Panc1 (cell line): ENCODE results near the gene COX17. TPM values are rescaled to one million over a fixed set of nuclear protein-coding genes. Genes with fewer than 3 reads are reported as not detected.

Experiments used
- ATAC-seq: fragments of 200-7000 bp; cut with Tn5 transposase; 2 replicates; pipeline ENCODE4 v1.9.1; 2020; ENCODE audit warnings: mild to moderate bottlenecking, moderate library complexity
- BruUV-seq: library from RNA; stranded (reverse); fragments of 400-500 nt; replicated peaks from 2 replicates; lab custom pipeline; 2021; lab: Mats Ljungman, UMichigan
- CTCF ChIA-PET: fragments of 300-600 bp; sonication (Branson Sonifier 250); formaldehyde crosslinking; loops from one replicate; lab custom pipeline; 2022; ENCODE audit warnings: antibody characterized with exemption; lab: Charles Lee
- POLR2A ChIA-PET: fragments of 300-600 bp; sonication (Branson Sonifier 250); formaldehyde crosslinking; loops from one replicate; lab custom pipeline; 2022; ENCODE audit warnings: antibody characterized with exemption; lab: Charles Lee
- DNase-seq: peaks from one replicate; pipeline ENCODE4 v3.0.0-alpha.2; 2010; ENCODE audit warnings: low read depth, low spot score
- H3K27ac ChIP-seq: 2 replicates; pipeline ENCODE4 v1.5.1; 2011; ENCODE audit warnings: mild to moderate bottlenecking, low read length, inconsistent platforms
- H3K27me3 ChIP-seq: fragments of 200-500 bp; sonication (Bioruptor generic); 2 replicates; pipeline ENCODE4 v1.6.0; 2014; ENCODE audit warnings: low read length, inconsistent platforms; ENCODE audit not compliant: control insufficient read depth, insufficient read depth
- H3K36me3 ChIP-seq: fragments of 200-500 bp; sonication (Bioruptor generic); 2 replicates; pipeline ENCODE4 v1.5.1; 2014; ENCODE audit warnings: inconsistent platforms, mild to moderate bottlenecking, low read length, moderate library complexity; ENCODE audit not compliant: control insufficient read depth, insufficient read depth
- H3K4me1 ChIP-seq: 2 replicates; pipeline ENCODE4 v1.5.1; 2011; ENCODE audit warnings: inconsistent platforms, mild to moderate bottlenecking, low read length, moderate library complexity; ENCODE audit not compliant: control insufficient read depth, insufficient read depth
- H3K4me3 ChIP-seq, 2 experiments: 2 replicates each; pipeline ENCODE4 v1.5.1; 2011 to 2012; ENCODE audit warnings: low read depth in 2 of 2, low read length in 2 of 2, mild to moderate bottlenecking in 2 of 2, inconsistent platforms in 1 of 2, moderate library complexity in 1 of 2
- H3K9me3 ChIP-seq: fragments of 200-500 bp; sonication (Bioruptor generic); 2 replicates; pipeline ENCODE4 v1.5.1; 2014; ENCODE audit warnings: low read depth, mild to moderate bottlenecking, inconsistent platforms, low read length, moderate library complexity; ENCODE audit not compliant: control insufficient read depth, insufficient read depth
- CTCF ChIP-seq: fragments of 450-650 bp; IDR thresholded peaks from 2 replicates; pipeline ENCODE4 v1.5.1; 2017; ENCODE audit warnings: mild to moderate bottlenecking
- POLR2AphosphoS5 ChIP-seq: IDR thresholded peaks from 2 replicates; pipeline ENCODE4 v1.6.1; 2012; ENCODE audit warnings: mild to moderate bottlenecking, low read depth, low read length, moderate library complexity
- REST ChIP-seq, 2 experiments: IDR thresholded peaks; 2 replicates each; pipeline ENCODE4 v1.6.1; 2011 to 2012; ENCODE audit warnings: low read depth in 2 of 2, control low read depth in 1 of 2, low read length in 1 of 2, mild to moderate bottlenecking in 1 of 2, moderate library complexity in 1 of 2; ENCODE audit not compliant: insufficient read depth in 1 of 2
- SIN3A ChIP-seq: IDR thresholded peaks from 2 replicates; pipeline ENCODE4 v1.6.1; 2012; ENCODE audit warnings: low read depth, mild to moderate bottlenecking, low read length, moderate library complexity, borderline replicate concordance; ENCODE audit not compliant: insufficient read depth
- TCF7L2 ChIP-seq: IDR thresholded peaks from 2 replicates; pipeline ENCODE4 v1.6.1; 2011; ENCODE audit warnings: mild to moderate bottlenecking, low read depth, low read length, inconsistent platforms
- in situ Hi-C: cut with HindIII; loops from 2 replicates; pipeline ENCODE4 v1.10.0; 2016; ENCODE audit warnings: low sequenced_read_pairs, low pct_unique_long_range_greater_than_20kb
- intact Hi-C: fragments of 100-400 bp; cut with micrococcal nuclease; formaldehyde crosslinking; loops from one replicate; pipeline ENCODE4 v1.10.0; 2022; ENCODE audit not compliant: unreplicated experiment
- total RNA-seq: library from RNA; stranded (reverse); gene quantifications from one replicate; pipeline ENCODE4 v1.2.1, GENCODE V29; 2021; ENCODE audit not compliant: unreplicated experiment

The COX17 gene
- total RNA-seq, 1 experiment from 2014 or later: 81.6 TPM

GRCh38 chr3:119659606-119660291 lies 17.5 kb downstream of the COX17 start:
- CTCF ChIA-PET: no interaction called here
- no peak for DNase-seq
- Histone ChIP-seq H3K36me3 (no peaks in the 10 kb centered on the region), H3K4me3 (no peak overlapping the region), H3K9me3 (no peaks in the 10 kb centered on the region), H3K27me3 (peaks cover 9% of the 10 kb centered on the region; the same call in 1 of the 2 replicates), H3K4me1 (no peaks in the 10 kb centered on the region), H3K27ac (no peak overlapping the region)
- POLR2A ChIA-PET: no interaction called here
- TF ChIP-seq REST (IDR thresholded peaks at IDR 0.05; ENCODE audit: insufficient read depth in 1 of 2, low read depth in 2 of 2, low read length in 1 of 2) (no peak), TCF7L2 (no peak), CTCF (no peak), SIN3A (no peak)
- BruUV-seq: no TSS peak
- intact Hi-C loops (no loop called here), in situ Hi-C loops (no loop called here)
- ATAC-seq: no peak

- no TSS peak for BruUV-seq
- ChIA-PET POLR2A (no interaction called here), CTCF (interaction anchor here (0.6 kb wide), 1 partner anchor 160 kb away, joined by 9 read pairs; no protein-coding TSS in a partner anchor)
- intact Hi-C loops: no loop called here
- DNase-seq (no peak), ATAC-seq (no peak)
- no peaks in the 10 kb centered on the region for H3K4me1 ChIP-seq
- in situ Hi-C loops: no loop called here
- H3K27me3 ChIP-seq: peaks cover 9% of the 10 kb centered on the region; the same call in 1 of the 2 replicates
- H3K36me3 ChIP-seq: no peaks in the 10 kb centered on the region
- no peak overlapping the region for H3K4me3 ChIP-seq
- no peaks in the 10 kb centered on the region for H3K9me3 ChIP-seq
- H3K27ac ChIP-seq: no peak overlapping the region
- TF ChIP-seq REST (IDR thresholded peaks at IDR 0.05; ENCODE audit: insufficient read depth in 1 of 2, low read depth in 2 of 2, low read length in 1 of 2) (no peak), TCF7L2 (no peak), SIN3A (no peak), POLR2AphosphoS5 (no peak)
These were observed 18.2 kb downstream of the COX17 start for GRCh38 chr3:119658994-119659393.
